ENCODE measurements around the gene ARGLU1. TPM values are rescaled to one million over a fixed set of nuclear protein-coding genes. Genes with fewer than 3 reads are reported as not detected.

Gene ARGLU1
- total and polyA plus RNA-seq, 9 of the 15 experiments (the other 6 are each of a cell fraction or from before 2014, with no cell fraction given) = 19.3 to 99.9 (median 49.3) TPM

DNA sequence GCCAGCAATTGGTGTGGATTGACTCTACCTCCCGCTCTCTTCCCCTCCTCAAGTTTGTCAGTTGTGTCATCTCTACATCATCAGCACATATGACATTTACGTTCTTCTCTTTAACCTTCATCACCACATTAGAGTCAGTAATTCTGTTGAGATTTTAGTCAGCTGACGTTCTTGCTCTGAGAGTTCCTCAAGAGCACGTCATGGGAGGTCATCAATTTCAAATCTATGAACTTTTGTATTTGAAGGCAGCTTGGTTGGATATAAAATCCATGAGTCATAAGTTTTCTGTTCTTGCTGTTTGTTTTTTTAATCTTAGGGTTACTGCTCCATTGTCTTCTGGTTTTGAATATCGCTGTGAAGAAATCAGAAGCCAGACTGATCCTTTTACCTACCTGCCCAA, 21.8 kb upstream of the ARGLU1 start:
- Histone ChIP-seq H2AFZ (ENCODE audit: low read depth, low read length) (no peak overlapping the region), H3K9me1 (ENCODE audit: control insufficient read depth, insufficient read depth, low read length) (no peaks in the 10 kb centered on the region), H3K27ac (ENCODE audit: extremely low read depth, low read depth, low read length) (no peak overlapping the region), H3K4me2 (ENCODE audit: insufficient read depth, low read length) (no peak overlapping the region), H4K20me1 (replicated peaks; ENCODE audit: control insufficient read depth, insufficient read depth, low read length) (no peaks in the 10 kb centered on the region), H3K36me3 (ENCODE audit: control insufficient read depth, insufficient read depth, low read length) (no peaks in the 10 kb centered on the region), H3K4me1 (replicated peaks in 1 of 2; ENCODE audit: control insufficient read depth in 2 of 2, insufficient read depth in 2 of 2, low read length in 2 of 2) (no peaks in the 10 kb centered on the region), H3K9ac (ENCODE audit: insufficient read depth in 1 of 2, low read depth in 2 of 2, low read length in 2 of 2) (no peak overlapping the region), H3K4me3 (no peak overlapping the region), H3K27me3 (ENCODE audit: control insufficient read depth in 2 of 2, insufficient read depth in 2 of 2, low read length in 2 of 2) (no peaks in the 10 kb centered on the region), H3K79me2 (ENCODE audit: control insufficient read depth, insufficient read depth, low read length) (no peaks in the 10 kb centered on the region), H3K9me3 (replicated peaks; ENCODE audit: control insufficient read depth, insufficient read depth, low read depth, low read length) (no peaks in the 10 kb centered on the region)
- no peak for ATAC-seq
- CTCF ChIA-PET (ENCODE audit: low intra/inter-chr PET ratio) = no interaction called here
- WGBS (ENCODE audit: insufficient coverage, low coverage, missing lambda C conversion rate) = 0% methylated on average over 5 of the region's 5 CpGs
- no TSS peak for BruUV-seq (replicated peaks)
- in situ Hi-C loops (cut with MboI) = no loop called here
- no peak for FAIRE-seq
- DNase-seq (ENCODE audit: extremely low read depth in 1 of 4, low spot score in 3 of 4) = no peak
- TF ChIP-seq MAFK (IDR thresholded peaks at IDR 0.05; ENCODE audit: low read length) (no peak), RUNX1 (IDR thresholded peaks at IDR 0.05; ENCODE audit: low read depth) (no peak), PHB2 (IDR thresholded peaks at IDR 0.05; ENCODE audit: low read depth) (no peak), ASH1L (IDR thresholded peaks at IDR 0.05; ENCODE audit: borderline replicate concordance, low read depth, partially characterized antibody) (no peak)
- TF ChIP-seq, protein P1, sequence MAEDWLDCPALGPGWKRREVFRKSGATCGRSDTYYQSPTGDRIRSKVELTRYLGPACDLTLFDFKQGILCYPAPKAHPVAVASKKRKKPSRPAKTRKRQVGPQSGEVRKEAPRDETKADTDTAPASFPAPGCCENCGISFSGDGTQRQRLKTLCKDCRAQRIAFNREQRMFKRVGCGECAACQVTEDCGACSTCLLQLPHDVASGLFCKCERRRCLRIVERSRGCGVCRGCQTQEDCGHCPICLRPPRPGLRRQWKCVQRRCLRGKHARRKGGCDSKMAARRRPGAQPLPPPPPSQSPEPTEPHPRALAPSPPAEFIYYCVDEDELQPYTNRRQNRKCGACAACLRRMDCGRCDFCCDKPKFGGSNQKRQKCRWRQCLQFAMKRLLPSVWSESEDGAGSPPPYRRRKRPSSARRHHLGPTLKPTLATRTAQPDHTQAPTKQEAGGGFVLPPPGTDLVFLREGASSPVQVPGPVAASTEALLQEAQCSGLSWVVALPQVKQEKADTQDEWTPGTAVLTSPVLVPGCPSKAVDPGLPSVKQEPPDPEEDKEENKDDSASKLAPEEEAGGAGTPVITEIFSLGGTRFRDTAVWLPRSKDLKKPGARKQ (CRISPR knock-in tag; IDR thresholded peaks at IDR 0.05) = no peak
- TF ChIP-seq, protein P2, sequence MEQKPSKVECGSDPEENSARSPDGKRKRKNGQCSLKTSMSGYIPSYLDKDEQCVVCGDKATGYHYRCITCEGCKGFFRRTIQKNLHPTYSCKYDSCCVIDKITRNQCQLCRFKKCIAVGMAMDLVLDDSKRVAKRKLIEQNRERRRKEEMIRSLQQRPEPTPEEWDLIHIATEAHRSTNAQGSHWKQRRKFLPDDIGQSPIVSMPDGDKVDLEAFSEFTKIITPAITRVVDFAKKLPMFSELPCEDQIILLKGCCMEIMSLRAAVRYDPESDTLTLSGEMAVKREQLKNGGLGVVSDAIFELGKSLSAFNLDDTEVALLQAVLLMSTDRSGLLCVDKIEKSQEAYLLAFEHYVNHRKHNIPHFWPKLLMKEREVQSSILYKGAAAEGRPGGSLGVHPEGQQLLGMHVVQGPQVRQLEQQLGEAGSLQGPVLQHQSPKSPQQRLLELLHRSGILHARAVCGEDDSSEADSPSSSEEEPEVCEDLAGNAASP (IDR thresholded peaks at IDR 0.05) = no peak
- TF ChIP-seq, protein P3, sequence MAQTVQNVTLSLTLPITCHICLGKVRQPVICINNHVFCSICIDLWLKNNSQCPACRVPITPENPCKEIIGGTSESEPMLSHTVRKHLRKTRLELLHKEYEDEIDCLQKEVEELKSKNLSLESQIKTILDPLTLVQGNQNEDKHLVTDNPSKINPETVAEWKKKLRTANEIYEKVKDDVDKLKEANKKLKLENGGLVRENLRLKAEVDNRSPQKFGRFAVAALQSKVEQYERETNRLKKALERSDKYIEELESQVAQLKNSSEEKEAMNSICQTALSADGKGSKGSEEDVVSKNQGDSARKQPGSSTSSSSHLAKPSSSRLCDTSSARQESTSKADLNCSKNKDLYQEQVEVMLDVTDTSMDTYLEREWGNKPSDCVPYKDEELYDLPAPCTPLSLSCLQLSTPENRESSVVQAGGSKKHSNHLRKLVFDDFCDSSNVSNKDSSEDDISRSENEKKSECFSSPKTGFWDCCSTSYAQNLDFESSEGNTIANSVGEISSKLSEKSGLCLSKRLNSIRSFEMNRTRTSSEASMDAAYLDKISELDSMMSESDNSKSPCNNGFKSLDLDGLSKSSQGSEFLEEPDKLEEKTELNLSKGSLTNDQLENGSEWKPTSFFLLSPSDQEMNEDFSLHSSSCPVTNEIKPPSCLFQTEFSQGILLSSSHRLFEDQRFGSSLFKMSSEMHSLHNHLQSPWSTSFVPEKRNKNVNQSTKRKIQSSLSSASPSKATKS (CRISPR knock-in tag; IDR thresholded peaks at IDR 0.05) = no peak
- TF ChIP-seq, protein P4, sequence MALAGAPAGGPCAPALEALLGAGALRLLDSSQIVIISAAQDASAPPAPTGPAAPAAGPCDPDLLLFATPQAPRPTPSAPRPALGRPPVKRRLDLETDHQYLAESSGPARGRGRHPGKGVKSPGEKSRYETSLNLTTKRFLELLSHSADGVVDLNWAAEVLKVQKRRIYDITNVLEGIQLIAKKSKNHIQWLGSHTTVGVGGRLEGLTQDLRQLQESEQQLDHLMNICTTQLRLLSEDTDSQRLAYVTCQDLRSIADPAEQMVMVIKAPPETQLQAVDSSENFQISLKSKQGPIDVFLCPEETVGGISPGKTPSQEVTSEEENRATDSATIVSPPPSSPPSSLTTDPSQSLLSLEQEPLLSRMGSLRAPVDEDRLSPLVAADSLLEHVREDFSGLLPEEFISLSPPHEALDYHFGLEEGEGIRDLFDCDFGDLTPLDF (CRISPR knock-in tag; IDR thresholded peaks at IDR 0.05) = no peak
- TF ChIP-seq, protein P5, sequence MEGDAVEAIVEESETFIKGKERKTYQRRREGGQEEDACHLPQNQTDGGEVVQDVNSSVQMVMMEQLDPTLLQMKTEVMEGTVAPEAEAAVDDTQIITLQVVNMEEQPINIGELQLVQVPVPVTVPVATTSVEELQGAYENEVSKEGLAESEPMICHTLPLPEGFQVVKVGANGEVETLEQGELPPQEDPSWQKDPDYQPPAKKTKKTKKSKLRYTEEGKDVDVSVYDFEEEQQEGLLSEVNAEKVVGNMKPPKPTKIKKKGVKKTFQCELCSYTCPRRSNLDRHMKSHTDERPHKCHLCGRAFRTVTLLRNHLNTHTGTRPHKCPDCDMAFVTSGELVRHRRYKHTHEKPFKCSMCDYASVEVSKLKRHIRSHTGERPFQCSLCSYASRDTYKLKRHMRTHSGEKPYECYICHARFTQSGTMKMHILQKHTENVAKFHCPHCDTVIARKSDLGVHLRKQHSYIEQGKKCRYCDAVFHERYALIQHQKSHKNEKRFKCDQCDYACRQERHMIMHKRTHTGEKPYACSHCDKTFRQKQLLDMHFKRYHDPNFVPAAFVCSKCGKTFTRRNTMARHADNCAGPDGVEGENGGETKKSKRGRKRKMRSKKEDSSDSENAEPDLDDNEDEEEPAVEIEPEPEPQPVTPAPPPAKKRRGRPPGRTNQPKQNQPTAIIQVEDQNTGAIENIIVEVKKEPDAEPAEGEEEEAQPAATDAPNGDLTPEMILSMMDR (IDR thresholded peaks at IDR 0.05 in 2 of 3, conservative IDR thresholded peaks at IDR 0.05 in 1 of 3; ENCODE audit: insufficient read depth in 2 of 3, low read depth in 1 of 3, low read length in 3 of 3) = no peak
- intact Hi-C loops (cut with micrococcal nuclease) = no loop called here
- POLR2A ChIA-PET = no interaction called here
